Measurements from ENCODE around the gene TBX4.

GRCh38 chr17:61436995-61437704 lies 15.1 kb upstream of the TBX4 start:
- TF ChIP-seq EZH2 (IDR thresholded peaks at IDR 0.05) = no peak
- TF ChIP-seq POLR2AphosphoS5 (IDR thresholded peaks at IDR 0.05; ENCODE audit: borderline replicate concordance, low read depth, low read length) = no peak
- TF ChIP-seq FOXP2 (optimal IDR thresholded peaks at IDR 0.05; ENCODE audit: control extremely low read depth, extremely low read length, insufficient read depth) = no peak
